ENCODE data around the gene CPTP.

CPTP gene

GRCh38 chr1:1278620-1279019 is 46.0 kb upstream of the CPTP start:
- Histone ChIP-seq H3K4me3 (ENCODE audit: low read length) (no peak overlapping the region), H3K4me2 (ENCODE audit: low read length) (no peak overlapping the region), H3K9me2 (replicated peaks; ENCODE audit: control insufficient read depth, low read length) (no peaks in the 10 kb centered on the region), H4K20me1 (ENCODE audit: control insufficient read depth, insufficient read depth, low read depth, low read length) (no peaks in the 10 kb centered on the region), H3K4me1 (ENCODE audit: control insufficient read depth, low read length) (peaks cover 9% of the 10 kb centered on the region), H3K36me3 (ENCODE audit: control insufficient read depth, low read length) (no peaks in the 10 kb centered on the region), H3K27ac (ENCODE audit: low read depth, low read length) (no peak overlapping the region), H3K79me2 (ENCODE audit: control insufficient read depth, low read length) (peaks cover 6% of the 10 kb centered on the region), H3K27me3 (ENCODE audit: control insufficient read depth, low read length) (no peaks in the 10 kb centered on the region), H3F3A (ENCODE audit: control insufficient read depth, insufficient read depth) (no peaks in the 10 kb centered on the region), H3K9me3 (ENCODE audit: control insufficient read depth, insufficient read depth, low read length) (no peaks in the 10 kb centered on the region)
- TF ChIP-seq, protein P1, sequence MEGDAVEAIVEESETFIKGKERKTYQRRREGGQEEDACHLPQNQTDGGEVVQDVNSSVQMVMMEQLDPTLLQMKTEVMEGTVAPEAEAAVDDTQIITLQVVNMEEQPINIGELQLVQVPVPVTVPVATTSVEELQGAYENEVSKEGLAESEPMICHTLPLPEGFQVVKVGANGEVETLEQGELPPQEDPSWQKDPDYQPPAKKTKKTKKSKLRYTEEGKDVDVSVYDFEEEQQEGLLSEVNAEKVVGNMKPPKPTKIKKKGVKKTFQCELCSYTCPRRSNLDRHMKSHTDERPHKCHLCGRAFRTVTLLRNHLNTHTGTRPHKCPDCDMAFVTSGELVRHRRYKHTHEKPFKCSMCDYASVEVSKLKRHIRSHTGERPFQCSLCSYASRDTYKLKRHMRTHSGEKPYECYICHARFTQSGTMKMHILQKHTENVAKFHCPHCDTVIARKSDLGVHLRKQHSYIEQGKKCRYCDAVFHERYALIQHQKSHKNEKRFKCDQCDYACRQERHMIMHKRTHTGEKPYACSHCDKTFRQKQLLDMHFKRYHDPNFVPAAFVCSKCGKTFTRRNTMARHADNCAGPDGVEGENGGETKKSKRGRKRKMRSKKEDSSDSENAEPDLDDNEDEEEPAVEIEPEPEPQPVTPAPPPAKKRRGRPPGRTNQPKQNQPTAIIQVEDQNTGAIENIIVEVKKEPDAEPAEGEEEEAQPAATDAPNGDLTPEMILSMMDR (IDR thresholded peaks at IDR 0.05; ENCODE audit: low read depth, low read length, poor library complexity, severe bottlenecking) = no peak
- TF ChIP-seq EZH2phosphoT487 (IDR thresholded peaks at IDR 0.05; ENCODE audit: borderline replicate concordance, low read length) = no peak

GRCh38 chr1:1279028-1279427 is 45.6 kb upstream of the CPTP start:
- H3K9me2 ChIP-seq (replicated peaks; ENCODE audit: control insufficient read depth, low read length) = no peaks in the 10 kb centered on the region
- H3F3A ChIP-seq (ENCODE audit: control insufficient read depth, insufficient read depth) = no peaks in the 10 kb centered on the region
- peaks cover 5% of the 10 kb centered on the region for H3K79me2 ChIP-seq (ENCODE audit: control insufficient read depth, low read length)
- no peaks in the 10 kb centered on the region for H3K27me3 ChIP-seq (ENCODE audit: control insufficient read depth, low read length)
- H3K4me1 ChIP-seq (ENCODE audit: control insufficient read depth, low read length) = peaks cover 9% of the 10 kb centered on the region
- no peak overlapping the region for H3K4me3 ChIP-seq (ENCODE audit: low read length)
- H3K4me2 ChIP-seq (ENCODE audit: low read length) = no peak overlapping the region
- no peak overlapping the region for H3K27ac ChIP-seq (ENCODE audit: low read depth, low read length)
- TF ChIP-seq, protein P1 (IDR thresholded peaks at IDR 0.05; ENCODE audit: low read depth, low read length, poor library complexity, severe bottlenecking) = no peak
- no peak for TF ChIP-seq EZH2phosphoT487 (IDR thresholded peaks at IDR 0.05; ENCODE audit: borderline replicate concordance, low read length)
- H4K20me1 ChIP-seq (ENCODE audit: control insufficient read depth, insufficient read depth, low read depth, low read length) = no peaks in the 10 kb centered on the region
- H3K36me3 ChIP-seq (ENCODE audit: control insufficient read depth, low read length) = no peaks in the 10 kb centered on the region
- no peaks in the 10 kb centered on the region for H3K9me3 ChIP-seq (ENCODE audit: control insufficient read depth, insufficient read depth, low read length)

DNA sequence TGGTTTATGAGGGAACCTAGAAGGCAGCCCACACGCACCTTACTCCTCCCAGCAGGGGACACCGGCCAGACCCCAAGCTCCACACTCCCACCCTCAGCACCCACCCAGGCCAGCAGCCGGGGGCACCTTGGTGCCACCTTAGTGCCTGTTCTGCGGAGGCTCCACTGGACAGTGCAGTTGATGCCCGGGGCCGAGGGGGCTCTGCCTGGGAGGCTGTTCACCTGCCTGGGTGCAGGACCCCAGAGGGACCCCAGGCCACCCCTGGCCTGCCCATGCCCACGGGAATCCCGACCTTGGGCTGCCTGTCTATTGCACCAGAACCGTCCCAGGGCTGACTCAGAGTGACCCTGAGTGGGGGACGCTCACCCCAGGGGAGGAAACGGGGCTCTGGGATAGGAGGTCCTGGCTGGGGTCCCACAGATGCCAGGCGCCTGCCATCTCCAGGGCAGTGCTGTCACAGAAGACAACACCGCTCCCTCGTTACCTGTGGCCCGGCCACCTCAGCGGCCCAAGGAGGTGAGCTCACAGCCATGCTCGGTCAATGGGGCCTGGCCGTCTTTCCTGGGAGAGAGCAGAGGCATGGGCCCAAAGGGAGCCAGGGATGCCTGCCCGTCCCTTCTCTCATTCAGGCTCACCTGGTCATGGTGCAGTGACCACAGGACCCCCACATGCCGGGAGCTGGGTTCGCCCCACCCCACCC is 43.7 kb upstream of the CPTP start:
- Histone ChIP-seq H3K4me2 (ENCODE audit: low read length) (no peak overlapping the region), H3K27ac (ENCODE audit: low read depth, low read length) (no peak overlapping the region)

More for the DNA sequence above, 43.7 kb upstream of the CPTP start:
- no peaks in the 10 kb centered on the region for H3K36me3 ChIP-seq (ENCODE audit: control insufficient read depth, low read length)
- H3F3A ChIP-seq (ENCODE audit: control insufficient read depth, insufficient read depth) = no peaks in the 10 kb centered on the region
- no peaks in the 10 kb centered on the region for H3K27me3 ChIP-seq (ENCODE audit: control insufficient read depth, low read length)
- H4K20me1 ChIP-seq (ENCODE audit: control insufficient read depth, insufficient read depth, low read depth, low read length) = no peaks in the 10 kb centered on the region
- no peaks in the 10 kb centered on the region for H3K9me2 ChIP-seq (replicated peaks; ENCODE audit: control insufficient read depth, low read length)
- no peaks in the 10 kb centered on the region for H3K79me2 ChIP-seq (ENCODE audit: control insufficient read depth, low read length)
- no peak for TF ChIP-seq EZH2phosphoT487 (IDR thresholded peaks at IDR 0.05; ENCODE audit: borderline replicate concordance, low read length)
- TF ChIP-seq, protein P1 (IDR thresholded peaks at IDR 0.05; ENCODE audit: low read depth, low read length, poor library complexity, severe bottlenecking) = no peak
- H3K4me1 ChIP-seq (ENCODE audit: control insufficient read depth, low read length) = no peaks in the 10 kb centered on the region
- no peak overlapping the region for H3K4me3 ChIP-seq (ENCODE audit: low read length)
- H3K9me3 ChIP-seq (ENCODE audit: control insufficient read depth, insufficient read depth, low read length) = no peaks in the 10 kb centered on the region

Data from DOHH2 (cell line).